Fibroblast of the aortic adventitia (primary cell): ENCODE measurements around the gene SPDYE6. TPM values are rescaled to one million over a fixed set of nuclear protein-coding genes. Genes with fewer than 3 reads are reported as not detected.

ENCODE experiments used
- DNase-seq: peaks from one replicate; pipeline ENCODE4 v3.0.0-alpha.2; 2010; ENCODE audit warnings: low read depth
- H3K4me3 ChIP-seq: 2 replicates; pipeline ENCODE4 v1.5.1; 2011; ENCODE audit warnings: low read depth, mild to moderate bottlenecking, control low read depth, low read length, moderate library complexity
- CTCF ChIP-seq: IDR thresholded peaks from 2 replicates; pipeline ENCODE4 v1.5.1; 2011; ENCODE audit warnings: mild to moderate bottlenecking, low read length, control low read depth, inconsistent platforms; ENCODE audit not compliant: insufficient read depth
- total RNA-seq: library from RNA; depleted of rRNA; stranded (reverse); fragments of >200 nt; gene quantifications from 2 replicates; pipeline ENCODE4 v1.2.3, GENCODE V29; 2012; ENCODE audit warnings: low replicate concordance

Gene SPDYE6
- total RNA-seq, 1 donor: not detected

GRCh38 chr7:102320601-102321350 lies 35.5 kb downstream of the SPDYE6 start:
- H3K4me3 ChIP-seq: no peak overlapping the region
- no peak for TF ChIP-seq CTCF
- no peak for DNase-seq

GRCh38 chr7:102320181-102320580 lies 36.1 kb downstream of the SPDYE6 start:
- no peak for TF ChIP-seq CTCF
- no peak overlapping the region for H3K4me3 ChIP-seq
- DNase-seq: no peak

- no peak for DNase-seq
- H3K4me3 ChIP-seq: no peak overlapping the region
- no peak for TF ChIP-seq CTCF
These were observed 36.6 kb downstream of the SPDYE6 start for GRCh38 chr7:102319671-102320070.

- TF ChIP-seq CTCF: no peak
- no peak overlapping the region for H3K4me3 ChIP-seq
- peak; percentile 2 for DNase-seq
These were observed 37.7 kb downstream of the SPDYE6 start for GRCh38 chr7:102318482-102318971.

DNA sequence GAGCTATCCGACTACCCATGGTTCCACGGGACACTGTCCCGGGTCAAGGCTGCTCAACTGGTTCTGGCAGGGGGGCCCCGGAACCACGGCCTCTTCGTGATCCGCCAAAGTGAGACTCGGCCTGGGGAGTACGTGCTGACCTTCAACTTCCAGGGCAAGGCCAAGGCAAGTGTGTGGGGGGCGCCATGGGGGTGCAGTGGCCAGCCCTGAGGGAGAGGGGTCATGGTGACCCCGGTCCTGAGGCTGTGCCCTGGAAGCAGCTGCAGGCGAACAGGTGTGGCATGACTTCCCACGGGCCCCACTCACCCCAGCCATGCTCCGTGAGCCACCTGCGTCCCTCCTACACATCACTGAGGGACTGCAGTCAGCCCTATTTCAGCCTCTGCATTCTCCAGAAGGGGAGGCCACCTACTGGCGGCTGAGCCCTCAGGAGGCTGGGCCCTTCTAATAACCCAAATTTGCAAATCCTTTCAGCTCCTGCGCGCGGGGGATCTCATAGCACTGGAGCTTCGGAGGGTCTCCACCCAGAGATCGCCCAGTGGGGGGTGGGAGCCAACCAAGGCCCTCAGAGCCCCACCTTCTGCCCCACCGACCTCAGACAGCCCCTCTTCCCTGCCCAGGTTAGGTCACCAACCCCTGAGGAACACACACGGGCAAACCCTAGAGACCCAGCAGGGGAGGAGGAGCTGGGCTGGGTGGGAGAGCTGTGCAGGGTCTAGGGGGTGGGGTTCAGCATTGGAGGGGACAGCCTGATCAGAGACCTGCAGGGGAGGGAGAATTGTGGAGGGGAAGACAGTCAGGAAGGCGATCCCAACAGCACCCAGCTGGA lies 38.8 kb downstream of the SPDYE6 start:
- no peak for DNase-seq
- no peak overlapping the region for H3K4me3 ChIP-seq
- TF ChIP-seq CTCF: no peak

GRCh38 chr7:102313997-102314780 lies 42.1 kb downstream of the SPDYE6 start:
- TF ChIP-seq CTCF: no peak
- no peak for DNase-seq

More at GRCh38 chr7:102313997-102314780, 42.1 kb downstream of the SPDYE6 start:
- no peak overlapping the region for H3K4me3 ChIP-seq
